ENCODE data around the gene SPAG16.

Gene SPAG16

DNA sequence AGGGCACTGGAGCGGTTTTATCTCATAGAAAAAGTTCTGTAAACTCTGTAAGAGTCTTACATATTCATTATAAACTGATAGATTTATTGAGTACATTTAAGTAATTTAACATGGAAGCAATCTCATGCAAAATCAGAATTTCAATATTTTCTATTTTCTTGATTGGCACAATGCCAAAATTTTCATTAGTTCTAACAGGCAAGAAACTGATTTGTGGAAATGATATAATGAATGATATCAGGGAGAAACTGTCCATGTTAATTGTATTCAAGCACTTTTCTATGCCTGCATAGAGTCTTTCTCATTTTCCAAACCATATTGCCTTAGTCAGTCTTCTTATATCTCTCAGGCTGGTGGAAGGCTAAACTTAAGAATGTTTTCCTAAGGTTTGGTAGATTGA is 23.0 kb upstream of the SPAG16 start:
- Histone ChIP-seq H3K27ac (ENCODE audit: extremely low read depth, low read depth, low read length) (no peak overlapping the region), H3K9me3 (ENCODE audit: control insufficient read depth, insufficient read depth, low read depth, low read length) (no peaks in the 10 kb centered on the region), H3K4me3 (ENCODE audit: low read depth, low read length) (no peak overlapping the region), H3K4me1 (ENCODE audit: control insufficient read depth, insufficient read depth, low read length) (no peaks in the 10 kb centered on the region), H3K36me3 (ENCODE audit: control insufficient read depth in 2 of 2, insufficient read depth in 1 of 2, low read length in 2 of 2) (no peaks in the 10 kb centered on the region)
- ChIA-PET POLR2A (no interaction called here), CTCF (no interaction called here)
- TF ChIP-seq ZNF24 (tag by site-specific recombination; IDR thresholded peaks at IDR 0.05) (no peak), ZNF830 (tag by site-specific recombination; IDR thresholded peaks at IDR 0.05; ENCODE audit: low read depth) (peak; percentile 41; the same call in 1 of the 2 replicates)

DNA sequence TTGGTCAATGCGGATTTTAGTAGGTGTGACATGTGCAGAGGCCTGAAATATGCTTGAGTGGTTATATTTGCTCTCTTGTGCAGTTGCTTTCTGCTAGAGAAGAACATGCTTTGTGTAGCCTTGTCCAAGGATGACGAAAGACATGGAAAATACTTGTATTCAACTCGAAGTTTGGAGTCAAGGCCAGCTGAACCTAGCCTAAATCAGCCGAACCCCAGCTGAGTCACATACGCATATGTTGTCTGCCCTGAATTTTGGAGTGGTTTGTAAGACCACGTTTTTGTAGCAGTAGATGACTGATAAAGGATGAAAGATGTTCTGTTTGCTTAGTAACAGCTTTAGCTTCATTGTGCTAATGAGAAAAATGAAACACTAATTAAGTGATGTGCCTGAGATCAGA is 22.5 kb upstream of the SPAG16 start:
- no peak overlapping the region for H3K4me3 ChIP-seq (ENCODE audit: low read depth, low read length)

DNA sequence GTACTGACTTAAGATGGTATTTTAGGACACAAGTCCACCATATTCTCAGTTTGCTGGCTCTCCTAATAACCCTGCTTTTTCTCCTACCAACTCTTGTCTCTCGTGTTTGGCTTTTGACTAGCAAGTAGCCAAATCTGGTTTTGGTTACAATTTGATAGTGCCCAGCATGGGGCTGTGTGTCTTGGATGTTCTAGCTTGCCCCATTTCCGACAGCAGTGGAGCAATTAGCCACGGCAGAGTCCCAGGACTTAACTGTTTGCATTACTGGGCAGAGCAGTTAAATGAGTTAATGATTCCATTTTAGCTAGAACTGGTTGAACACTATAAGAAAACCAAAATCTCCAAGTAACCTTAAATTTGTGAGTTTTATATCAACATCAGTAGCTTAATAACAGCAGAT is 18.6 kb upstream of the SPAG16 start:
- Histone ChIP-seq H3K36me3 (ENCODE audit: control insufficient read depth in 2 of 2, insufficient read depth in 1 of 2, low read length in 2 of 2) (no peaks in the 10 kb centered on the region), H3K9me3 (ENCODE audit: control insufficient read depth, insufficient read depth, low read depth, low read length) (no peaks in the 10 kb centered on the region), H3K4me3 (ENCODE audit: low read depth, low read length) (no peak overlapping the region), H3K4me1 (ENCODE audit: control insufficient read depth, insufficient read depth, low read length) (no peaks in the 10 kb centered on the region), H3K27ac (ENCODE audit: extremely low read depth, low read depth, low read length) (no peak overlapping the region)
- POLR2A ChIA-PET = no interaction called here
- CTCF ChIA-PET = no interaction called here
- TF ChIP-seq WT1 (tag by site-specific recombination; IDR thresholded peaks at IDR 0.05) = no peak
- TF ChIP-seq ZNF785 (tag by site-specific recombination; IDR thresholded peaks at IDR 0.05) = no peak
- no peak for TF ChIP-seq ZNF560 (tag by site-specific recombination; IDR thresholded peaks at IDR 0.05; ENCODE audit: borderline replicate concordance)
- TF ChIP-seq ZNF843 (tag by site-specific recombination; IDR thresholded peaks at IDR 0.05) = no peak
- TF ChIP-seq, protein P1, sequence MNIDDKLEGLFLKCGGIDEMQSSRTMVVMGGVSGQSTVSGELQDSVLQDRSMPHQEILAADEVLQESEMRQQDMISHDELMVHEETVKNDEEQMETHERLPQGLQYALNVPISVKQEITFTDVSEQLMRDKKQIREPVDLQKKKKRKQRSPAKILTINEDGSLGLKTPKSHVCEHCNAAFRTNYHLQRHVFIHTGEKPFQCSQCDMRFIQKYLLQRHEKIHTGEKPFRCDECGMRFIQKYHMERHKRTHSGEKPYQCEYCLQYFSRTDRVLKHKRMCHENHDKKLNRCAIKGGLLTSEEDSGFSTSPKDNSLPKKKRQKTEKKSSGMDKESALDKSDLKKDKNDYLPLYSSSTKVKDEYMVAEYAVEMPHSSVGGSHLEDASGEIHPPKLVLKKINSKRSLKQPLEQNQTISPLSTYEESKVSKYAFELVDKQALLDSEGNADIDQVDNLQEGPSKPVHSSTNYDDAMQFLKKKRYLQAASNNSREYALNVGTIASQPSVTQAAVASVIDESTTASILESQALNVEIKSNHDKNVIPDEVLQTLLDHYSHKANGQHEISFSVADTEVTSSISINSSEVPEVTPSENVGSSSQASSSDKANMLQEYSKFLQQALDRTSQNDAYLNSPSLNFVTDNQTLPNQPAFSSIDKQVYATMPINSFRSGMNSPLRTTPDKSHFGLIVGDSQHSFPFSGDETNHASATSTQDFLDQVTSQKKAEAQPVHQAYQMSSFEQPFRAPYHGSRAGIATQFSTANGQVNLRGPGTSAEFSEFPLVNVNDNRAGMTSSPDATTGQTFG (tag by site-specific recombination; IDR thresholded peaks at IDR 0.05; ENCODE audit: borderline replicate concordance) = no peak
- TF ChIP-seq, protein P2, sequence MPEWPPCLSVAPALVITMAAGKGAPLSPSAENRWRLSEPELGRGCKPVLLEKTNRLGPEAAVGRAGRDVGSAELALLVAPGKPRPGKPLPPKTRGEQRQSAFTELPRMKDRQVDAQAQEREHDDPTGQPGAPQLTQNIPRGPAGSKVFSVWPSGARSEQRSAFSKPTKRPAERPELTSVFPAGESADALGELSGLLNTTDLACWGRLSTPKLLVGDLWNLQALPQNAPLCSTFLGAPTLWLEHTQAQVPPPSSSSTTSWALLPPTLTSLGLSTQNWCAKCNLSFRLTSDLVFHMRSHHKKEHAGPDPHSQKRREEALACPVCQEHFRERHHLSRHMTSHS (tag by site-specific recombination; IDR thresholded peaks at IDR 0.05) = no peak
- TF ChIP-seq ZNF837 (tag by site-specific recombination; IDR thresholded peaks at IDR 0.05) = no peak
- no peak for TF ChIP-seq KLF10 (tag by site-specific recombination; IDR thresholded peaks at IDR 0.05)
- TF ChIP-seq ZNF366 (tag by site-specific recombination; conservative IDR thresholded peaks at IDR 0.05) = no peak

More for the DNA sequence above, 22.5 kb upstream of the SPAG16 start:
- ChIA-PET POLR2A (no interaction called here), CTCF (no interaction called here)
- H3K36me3 ChIP-seq (ENCODE audit: control insufficient read depth in 2 of 2, insufficient read depth in 1 of 2, low read length in 2 of 2) = no peaks in the 10 kb centered on the region
- no peaks in the 10 kb centered on the region for H3K4me1 ChIP-seq (ENCODE audit: control insufficient read depth, insufficient read depth, low read length)
- H3K27ac ChIP-seq (ENCODE audit: extremely low read depth, low read depth, low read length) = no peak overlapping the region
- TF ChIP-seq ZNF169 (tag by site-specific recombination; IDR thresholded peaks at IDR 0.05) (no peak), SCRT1 (tag by site-specific recombination; IDR thresholded peaks at IDR 0.05; ENCODE audit: borderline replicate concordance) (no peak), ZNF677 (tag by site-specific recombination; IDR thresholded peaks at IDR 0.05) (no peak), ZNF670 (tag by site-specific recombination; IDR thresholded peaks at IDR 0.05; ENCODE audit: low read depth) (no peak), ZNF404 (tag by site-specific recombination; IDR thresholded peaks at IDR 0.05) (no peak), ZNF211 (tag by site-specific recombination; IDR thresholded peaks at IDR 0.05; ENCODE audit: low read depth) (no peak), ZFP69B (tag by site-specific recombination; IDR thresholded peaks at IDR 0.05) (no peak), ZNF146 (tag by site-specific recombination; IDR thresholded peaks at IDR 0.05) (no peak)
- TF ChIP-seq, protein P3, sequence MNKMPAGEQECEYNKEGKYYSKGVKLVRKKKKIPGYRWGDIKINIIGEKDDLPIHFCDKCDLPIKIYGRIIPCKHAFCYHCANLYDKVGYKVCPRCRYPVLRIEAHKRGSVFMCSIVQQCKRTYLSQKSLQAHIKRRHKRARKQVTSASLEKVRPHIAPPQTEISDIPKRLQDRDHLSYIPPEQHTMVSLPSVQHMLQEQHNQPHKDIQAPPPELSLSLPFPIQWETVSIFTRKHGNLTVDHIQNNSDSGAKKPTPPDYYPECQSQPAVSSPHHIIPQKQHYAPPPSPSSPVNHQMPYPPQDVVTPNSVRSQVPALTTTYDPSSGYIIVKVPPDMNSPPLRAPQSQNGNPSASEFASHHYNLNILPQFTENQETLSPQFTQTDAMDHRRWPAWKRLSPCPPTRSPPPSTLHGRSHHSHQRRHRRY (tag by site-specific recombination; IDR thresholded peaks at IDR 0.05) = no peak
- TF ChIP-seq, protein P4, sequence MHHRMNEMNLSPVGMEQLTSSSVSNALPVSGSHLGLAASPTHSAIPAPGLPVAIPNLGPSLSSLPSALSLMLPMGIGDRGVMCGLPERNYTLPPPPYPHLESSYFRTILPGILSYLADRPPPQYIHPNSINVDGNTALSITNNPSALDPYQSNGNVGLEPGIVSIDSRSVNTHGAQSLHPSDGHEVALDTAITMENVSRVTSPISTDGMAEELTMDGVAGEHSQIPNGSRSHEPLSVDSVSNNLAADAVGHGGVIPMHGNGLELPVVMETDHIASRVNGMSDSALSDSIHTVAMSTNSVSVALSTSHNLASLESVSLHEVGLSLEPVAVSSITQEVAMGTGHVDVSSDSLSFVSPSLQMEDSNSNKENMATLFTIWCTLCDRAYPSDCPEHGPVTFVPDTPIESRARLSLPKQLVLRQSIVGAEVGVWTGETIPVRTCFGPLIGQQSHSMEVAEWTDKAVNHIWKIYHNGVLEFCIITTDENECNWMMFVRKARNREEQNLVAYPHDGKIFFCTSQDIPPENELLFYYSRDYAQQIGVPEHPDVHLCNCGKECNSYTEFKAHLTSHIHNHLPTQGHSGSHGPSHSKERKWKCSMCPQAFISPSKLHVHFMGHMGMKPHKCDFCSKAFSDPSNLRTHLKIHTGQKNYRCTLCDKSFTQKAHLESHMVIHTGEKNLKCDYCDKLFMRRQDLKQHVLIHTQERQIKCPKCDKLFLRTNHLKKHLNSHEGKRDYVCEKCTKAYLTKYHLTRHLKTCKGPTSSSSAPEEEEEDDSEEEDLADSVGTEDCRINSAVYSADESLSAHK (tag by site-specific recombination; IDR thresholded peaks at IDR 0.05) = no peak
- TF ChIP-seq, protein P5, sequence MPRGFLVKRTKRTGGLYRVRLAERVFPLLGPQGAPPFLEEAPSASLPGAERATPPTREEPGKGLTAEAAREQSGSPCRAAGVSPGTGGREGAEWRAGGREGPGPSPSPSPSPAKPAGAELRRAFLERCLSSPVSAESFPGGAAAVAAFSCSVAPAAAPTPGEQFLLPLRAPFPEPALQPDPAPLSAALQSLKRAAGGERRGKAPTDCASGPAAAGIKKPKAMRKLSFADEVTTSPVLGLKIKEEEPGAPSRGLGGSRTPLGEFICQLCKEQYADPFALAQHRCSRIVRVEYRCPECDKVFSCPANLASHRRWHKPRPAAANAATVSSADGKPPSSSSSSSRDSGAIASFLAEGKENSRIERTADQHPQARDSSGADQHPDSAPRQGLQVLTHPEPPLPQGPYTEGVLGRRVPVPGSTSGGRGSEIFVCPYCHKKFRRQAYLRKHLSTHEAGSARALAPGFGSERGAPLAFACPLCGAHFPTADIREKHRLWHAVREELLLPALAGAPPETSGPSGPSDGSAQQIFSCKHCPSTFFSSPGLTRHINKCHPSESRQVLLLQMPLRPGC (tag by site-specific recombination; IDR thresholded peaks at IDR 0.05) = no peak
- TF ChIP-seq, protein P6, sequence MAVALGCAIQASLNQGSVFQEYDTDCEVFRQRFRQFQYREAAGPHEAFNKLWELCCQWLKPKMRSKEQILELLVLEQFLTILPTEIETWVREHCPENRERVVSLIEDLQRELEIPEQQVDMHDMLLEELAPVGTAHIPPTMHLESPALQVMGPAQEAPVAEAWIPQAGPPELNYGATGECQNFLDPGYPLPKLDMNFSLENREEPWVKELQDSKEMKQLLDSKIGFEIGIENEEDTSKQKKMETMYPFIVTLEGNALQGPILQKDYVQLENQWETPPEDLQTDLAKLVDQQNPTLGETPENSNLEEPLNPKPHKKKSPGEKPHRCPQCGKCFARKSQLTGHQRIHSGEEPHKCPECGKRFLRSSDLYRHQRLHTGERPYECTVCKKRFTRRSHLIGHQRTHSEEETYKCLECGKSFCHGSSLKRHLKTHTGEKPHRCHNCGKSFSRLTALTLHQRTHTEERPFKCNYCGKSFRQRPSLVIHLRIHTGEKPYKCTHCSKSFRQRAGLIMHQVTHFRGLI (tag by site-specific recombination; IDR thresholded peaks at IDR 0.05) = no peak
- H3K9me3 ChIP-seq (ENCODE audit: control insufficient read depth, insufficient read depth, low read depth, low read length) = no peaks in the 10 kb centered on the region
